Activated CD4-positive, CD25-positive, alpha-beta regulatory T cell (primary cell): Measurements from ENCODE around the gene BTRC.
"Not testable (repeated sequence)": the region's sequence is repeated elsewhere in the genome, so short reads cannot be mapped to it uniquely, and the experiment has no call there.

ENCODE experiments used
- DNase-seq, 4 experiments: peaks; one replicate each; lab custom pipeline; 2025; lab: John Stamatoyannopoulos, UW

Gene BTRC

DNA sequence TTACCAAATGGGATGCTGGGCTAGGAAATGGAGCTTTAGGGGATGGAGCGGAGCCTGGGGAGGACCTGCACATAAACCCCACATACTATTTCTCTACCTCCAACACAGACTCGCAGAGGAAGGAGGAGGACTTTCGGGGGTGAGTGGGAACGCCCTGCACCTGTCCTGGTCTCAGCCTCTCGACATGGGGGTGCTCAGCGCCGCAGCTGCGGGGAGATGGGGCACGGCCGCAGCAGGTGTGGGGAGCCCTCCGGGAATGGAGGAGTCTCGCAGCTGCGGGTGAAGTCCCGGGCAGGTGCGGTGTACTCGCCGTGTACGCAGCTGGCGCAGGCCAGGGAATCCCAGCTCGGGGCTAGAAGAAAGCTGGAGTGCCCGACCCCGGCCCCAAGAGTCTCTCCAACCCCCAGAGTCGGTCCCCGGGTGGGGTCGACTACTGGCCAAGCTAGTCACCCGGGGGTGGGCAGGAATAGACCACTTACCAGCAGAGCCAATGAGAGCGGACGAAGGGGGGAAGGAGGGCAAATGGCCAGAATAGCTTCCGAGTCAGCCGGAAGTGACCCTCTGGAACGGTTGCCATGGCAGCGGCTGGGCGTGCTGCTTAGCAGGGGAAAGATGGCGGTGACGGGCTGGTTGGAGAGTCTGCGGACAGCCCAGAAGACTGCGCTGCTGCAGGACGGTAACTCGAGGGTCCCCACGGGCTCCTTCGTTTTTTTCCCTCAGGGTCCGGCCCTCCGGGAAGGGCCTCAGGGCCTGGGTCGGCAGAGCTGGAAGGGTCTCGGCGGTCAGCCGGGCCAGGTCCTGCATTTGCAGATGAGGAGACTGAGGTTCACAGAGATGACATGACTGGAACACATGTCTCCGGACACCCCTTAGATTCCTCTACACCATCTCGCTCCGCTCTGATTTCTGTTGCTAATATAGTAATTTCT, 234.0 kb downstream of the BTRC start, which contains the start of the genes DPCD and POLL:
Gene DPCD (plus strand): TSS at position 597 of the 929 bp plus-strand sequence. CDS start 16 bp downstream, at position 613.
Gene POLL (minus strand): TSS at position 533 of the 929 bp plus-strand sequence. CDS start 897 bp downstream, outside the sequence.
- peak; percentile 83 to 90 (median 86) for DNase-seq

DNA sequence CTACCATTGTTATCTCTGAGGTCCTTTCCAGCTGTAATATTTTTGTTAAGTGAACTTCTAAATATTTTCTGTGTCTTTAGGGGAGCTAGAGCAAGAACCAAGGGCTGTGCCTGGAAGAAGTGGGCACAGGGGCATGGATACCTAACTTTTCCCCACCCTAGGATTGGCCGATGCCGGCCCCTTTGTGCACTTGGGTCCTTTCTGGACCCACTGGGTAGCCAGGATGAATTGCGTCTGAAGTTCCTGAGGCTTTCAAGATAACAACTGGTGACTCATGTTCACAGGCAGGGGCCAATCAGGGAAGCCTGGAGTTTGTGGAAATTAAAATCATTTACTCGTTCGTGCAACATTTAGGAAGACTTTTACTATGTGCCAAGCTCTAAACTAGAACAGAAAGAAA, 234.9 kb downstream of the BTRC start:
- DNase-seq, result no peak

- not testable (repeated sequence) for DNase-seq
Observed at GRCh38 chr10:101593331-101593730, 239.4 kb downstream of the BTRC start.

DNA sequence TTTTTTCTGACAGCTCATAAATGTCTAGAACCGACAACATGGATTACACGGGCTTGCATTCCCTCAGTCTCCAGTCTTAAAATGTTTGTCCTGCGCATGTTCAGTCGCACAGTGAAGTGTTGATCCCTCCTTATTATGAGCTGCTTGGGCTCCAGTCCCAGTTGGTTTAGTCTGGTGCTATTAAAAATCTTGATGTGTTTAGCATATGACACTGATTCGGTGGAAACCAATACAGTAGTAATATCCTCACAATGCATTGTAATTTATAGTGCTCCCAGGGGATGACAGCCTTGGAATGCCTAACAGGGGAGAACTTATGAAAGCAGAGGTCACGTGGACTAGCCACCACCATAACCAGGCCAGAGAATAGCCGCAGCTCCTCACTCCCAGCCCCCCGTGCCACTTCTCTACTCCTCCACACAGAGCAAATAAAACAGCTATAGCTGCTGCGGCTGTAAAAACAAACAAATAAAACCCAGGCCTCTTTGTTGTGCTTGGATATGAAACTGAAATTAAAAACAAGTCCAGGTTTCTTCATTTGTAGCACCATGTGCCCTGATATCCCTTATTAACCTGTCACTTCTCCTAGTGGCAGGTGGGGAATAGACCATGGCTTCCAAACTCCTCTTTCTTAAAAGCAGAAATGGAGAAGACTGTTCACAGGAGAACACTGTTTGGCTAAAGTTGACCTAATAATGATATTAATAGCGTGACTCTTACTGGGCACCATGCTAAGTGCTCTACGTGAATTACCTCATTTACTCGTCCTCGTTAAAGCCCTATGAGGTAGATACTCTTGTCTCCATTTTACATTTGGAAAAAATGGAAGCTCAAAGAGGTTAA, 241.8 kb downstream of the BTRC start:
- DNase-seq, result no peak

DNA sequence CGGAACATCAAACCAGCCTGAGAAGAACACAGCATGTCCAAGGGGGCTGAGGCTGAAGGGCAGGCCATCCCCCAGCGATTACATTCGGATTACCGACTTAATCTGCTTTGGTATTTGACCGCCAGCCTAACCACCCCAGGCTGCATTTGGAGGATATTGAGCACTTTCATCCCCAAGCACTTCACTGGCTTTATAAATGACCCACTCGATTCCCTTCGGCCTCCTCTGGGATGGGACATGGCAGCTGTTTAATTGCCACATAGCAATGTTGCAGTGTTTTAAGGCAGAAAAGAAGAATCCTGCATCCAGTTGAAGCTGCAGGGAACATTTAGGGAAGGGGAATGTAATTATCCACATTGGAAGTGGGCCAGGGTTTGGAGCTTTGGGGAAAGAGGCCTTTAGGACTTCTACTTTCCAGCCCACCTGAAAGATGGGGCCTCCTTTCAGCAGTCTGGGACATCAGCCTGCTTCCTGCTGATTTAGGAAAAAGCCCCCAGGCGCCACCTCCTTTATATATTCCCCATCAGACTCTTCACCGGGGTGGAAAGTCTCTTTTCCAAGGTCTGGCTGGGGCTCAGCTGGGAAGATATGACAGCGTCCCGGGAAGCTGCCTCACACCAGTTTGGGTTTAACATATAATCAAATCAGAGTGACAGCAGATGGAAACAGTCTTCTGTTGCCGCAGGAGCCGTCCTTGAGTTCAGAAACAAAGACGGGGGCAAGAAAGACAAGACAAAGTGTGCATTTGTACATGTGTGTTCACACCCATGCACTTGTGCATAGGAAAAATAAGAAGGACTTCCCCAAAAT, 243.3 kb downstream of the BTRC start:
- no peak for DNase-seq

- DNase-seq, result no peak
Observed at GRCh38 chr10:101601541-101601940, 247.6 kb downstream of the BTRC start.

DNA sequence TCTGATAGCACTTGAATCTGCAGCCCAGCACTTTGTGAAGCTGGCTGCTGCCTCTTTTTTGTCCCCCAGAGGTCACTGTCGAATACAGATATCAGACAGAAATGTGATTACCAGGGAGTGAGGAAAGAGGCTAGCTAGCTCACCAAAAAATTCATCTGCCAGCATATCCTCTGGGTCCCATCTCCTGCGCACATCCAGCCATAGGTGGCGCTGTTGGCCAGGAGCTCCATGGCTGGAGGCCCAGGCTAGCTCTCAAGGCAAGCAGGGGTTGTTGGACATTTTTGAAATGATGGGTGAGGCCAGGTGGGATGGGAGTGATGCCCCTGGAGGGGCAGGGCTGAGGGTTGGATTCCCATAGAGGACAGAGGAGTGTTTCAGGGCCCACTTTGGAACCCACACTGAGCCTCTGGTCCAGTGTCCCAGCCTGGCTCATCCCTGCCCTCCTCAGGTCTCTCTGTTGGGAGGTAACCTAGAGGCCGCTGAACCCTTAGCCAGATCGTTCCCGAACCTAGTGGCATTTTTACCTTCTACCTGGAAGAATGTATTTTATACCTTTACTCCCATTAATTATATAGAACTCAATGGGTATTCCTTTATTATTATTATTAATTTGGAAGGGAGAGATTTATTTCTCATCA, 248.9 kb downstream of the BTRC start:
- peak; percentile 21 to 50 (median 40) for DNase-seq
